Activated T-cell treated with anti-CD3 and anti-CD28 coated beads, Interleukin-2, amount 50 U/mL, for 72 hours (primary cell): ENCODE results near the gene KLHL29. TPM values are rescaled to one million over a fixed set of nuclear protein-coding genes. Genes with fewer than 3 reads are reported as not detected.

ENCODE experiments used
- ATAC-seq, 2 donors: fragments of 150-1000 bp; cut with Tn5 transposase; replicated peaks in 1 of 2; 2 replicates each; pipeline ENCODE4 v1.10.0; 2021; ENCODE audit warnings: moderate library complexity in 2 of 2, mild to moderate bottlenecking in 1 of 2
- DNase-seq, 2 donors: peaks; one replicate each; pipeline ENCODE4 v3.0.0; 2021 to 2022; ENCODE audit warnings: mixed read lengths in 1 of 2
- H3K27ac Mint-ChIP-seq: one replicate; pipeline ENCODE4 v1.8.0; 2022; ENCODE audit warnings: mild to moderate bottlenecking, moderate library complexity, mixed read lengths
- H3K27me3 Mint-ChIP-seq: one replicate; pipeline ENCODE4 v1.8.0; 2022; ENCODE audit warnings: low read depth, mixed read lengths
- H3K36me3 Mint-ChIP-seq, 2 donors: one replicate each; pipeline ENCODE4 v1.8.0; 2022; ENCODE audit warnings: mixed read lengths in 2 of 2, mild to moderate bottlenecking in 1 of 2; ENCODE audit not compliant: insufficient read depth in 2 of 2
- H3K4me1 Mint-ChIP-seq: one replicate; pipeline ENCODE4 v1.8.0; 2022; ENCODE audit warnings: low read depth, mixed read lengths
- H3K4me3 Mint-ChIP-seq, 2 donors: one replicate each; pipeline ENCODE4 v1.8.0; 2022; ENCODE audit warnings: mild to moderate bottlenecking in 2 of 2, mixed read lengths in 2 of 2, moderate library complexity in 2 of 2
- H3K9me3 Mint-ChIP-seq, 2 donors: one replicate each; pipeline ENCODE4 v1.8.0; 2022; ENCODE audit warnings: mixed read lengths in 2 of 2
- total RNA-seq, 2 donors: library from RNA; stranded (reverse); gene quantifications; one replicate each; pipeline ENCODE4 v1.2.3, GENCODE V29; 2022

KLHL29 gene
- total RNA-seq, 2 donors from 2014 or later: 2.5 to 4.0 TPM

- Mint-ChIP-seq H3K36me3 (no peaks in the 10 kb centered on the region), H3K4me1 (no peaks in the 10 kb centered on the region), H3K9me3 (peaks cover 0 to 5% of the 10 kb centered on the region in 2 donors), H3K4me3 (no peak overlapping the region), H3K27ac (no peak overlapping the region), H3K27me3 (no peaks in the 10 kb centered on the region)
- DNase-seq: no peak
- no peak for ATAC-seq
Observed at GRCh38 chr2:23628926-23629771, 244.2 kb downstream of the KLHL29 start.

GRCh38 chr2:23629772-23630480, 244.9 kb downstream of the KLHL29 start:
- DNase-seq (no peak), ATAC-seq (no peak)
- Mint-ChIP-seq H3K4me1 (no peaks in the 10 kb centered on the region), H3K9me3 (no peaks in the 10 kb centered on the region), H3K27ac (no peak overlapping the region), H3K36me3 (no peaks in the 10 kb centered on the region), H3K27me3 (no peaks in the 10 kb centered on the region), H3K4me3 (no peak overlapping the region)

DNA sequence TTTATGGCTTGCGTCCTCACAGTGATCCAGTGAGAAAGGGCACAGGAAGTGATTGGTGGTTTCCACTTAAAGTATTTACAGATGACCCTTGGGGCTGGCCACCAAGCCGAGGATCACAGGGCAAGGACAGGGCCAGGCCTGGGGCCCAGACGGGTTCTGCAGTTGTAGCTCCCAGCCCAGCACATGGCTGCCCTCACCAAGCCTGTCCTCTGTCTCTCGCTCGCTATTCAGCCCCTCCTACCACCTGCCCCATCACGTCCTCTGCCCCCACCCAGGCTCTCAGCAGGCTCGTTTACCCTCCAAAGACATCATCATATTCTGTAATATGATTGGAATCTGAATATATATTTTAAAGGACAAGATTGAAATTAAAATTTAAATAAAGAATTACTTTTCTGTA, 246.0 kb downstream of the KLHL29 start:
- Mint-ChIP-seq H3K4me1 (no peaks in the 10 kb centered on the region), H3K27ac (no peak overlapping the region), H3K9me3 (no peaks in the 10 kb centered on the region), H3K27me3 (no peaks in the 10 kb centered on the region), H3K36me3 (no peaks in the 10 kb centered on the region), H3K4me3 (no peak overlapping the region)
- no peak for DNase-seq
- no peak for ATAC-seq

DNA sequence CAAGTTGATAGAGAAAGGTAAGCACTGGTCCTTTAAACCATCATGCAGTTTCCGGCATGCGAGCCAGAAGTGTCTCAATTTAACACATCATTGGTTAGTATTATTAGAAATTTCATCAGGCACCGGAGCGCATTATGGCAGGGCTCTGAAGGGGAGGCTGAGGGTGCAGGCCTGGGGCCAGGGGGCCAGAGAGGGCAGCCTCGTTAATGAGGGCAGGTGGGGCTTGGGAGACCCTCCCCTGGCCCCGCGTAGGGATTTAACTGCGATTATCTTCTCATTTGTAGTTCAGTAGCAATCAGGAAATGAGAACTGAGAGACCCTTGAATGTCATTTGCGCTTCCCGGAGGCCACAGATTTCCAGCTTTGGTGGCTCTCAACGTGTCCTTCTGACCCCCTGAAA, 246.4 kb downstream of the KLHL29 start:
- no peaks in the 10 kb centered on the region for H3K9me3 Mint-ChIP-seq
- no peak for ATAC-seq

DNA sequence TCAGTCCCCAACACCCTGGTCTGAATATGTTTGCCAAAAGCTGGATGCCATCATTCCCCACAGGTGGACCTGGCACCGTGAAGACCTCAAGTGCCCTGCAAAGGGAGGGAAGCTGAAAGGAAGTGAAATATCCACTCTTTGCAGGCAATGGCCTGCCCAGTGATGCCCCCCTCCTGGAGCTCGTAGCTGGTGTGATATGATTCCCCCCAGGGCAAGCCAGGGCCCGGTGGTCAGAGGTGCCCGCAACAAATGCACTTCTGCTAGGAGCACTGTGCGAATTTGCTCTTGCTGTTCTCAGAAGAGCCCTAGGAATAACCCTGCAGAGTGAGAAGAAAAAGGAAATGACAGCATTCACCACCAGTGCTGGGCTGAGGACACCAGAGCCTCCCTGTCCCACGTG, 247.4 kb downstream of the KLHL29 start:
- H3K27me3 Mint-ChIP-seq: no peaks in the 10 kb centered on the region
- no peaks in the 10 kb centered on the region for H3K9me3 Mint-ChIP-seq
- no peaks in the 10 kb centered on the region for H3K4me1 Mint-ChIP-seq
- no peak overlapping the region for H3K27ac Mint-ChIP-seq
- H3K36me3 Mint-ChIP-seq: no peaks in the 10 kb centered on the region
- no peak for ATAC-seq
- DNase-seq: no peak
- H3K4me3 Mint-ChIP-seq: no peak overlapping the region

More for the DNA sequence above, 246.4 kb downstream of the KLHL29 start:
- H3K27ac Mint-ChIP-seq: no peak overlapping the region
- no peaks in the 10 kb centered on the region for H3K27me3 Mint-ChIP-seq
- no peaks in the 10 kb centered on the region for H3K4me1 Mint-ChIP-seq
- H3K36me3 Mint-ChIP-seq: no peaks in the 10 kb centered on the region
- no peak overlapping the region for H3K4me3 Mint-ChIP-seq
- no peak for DNase-seq

DNA sequence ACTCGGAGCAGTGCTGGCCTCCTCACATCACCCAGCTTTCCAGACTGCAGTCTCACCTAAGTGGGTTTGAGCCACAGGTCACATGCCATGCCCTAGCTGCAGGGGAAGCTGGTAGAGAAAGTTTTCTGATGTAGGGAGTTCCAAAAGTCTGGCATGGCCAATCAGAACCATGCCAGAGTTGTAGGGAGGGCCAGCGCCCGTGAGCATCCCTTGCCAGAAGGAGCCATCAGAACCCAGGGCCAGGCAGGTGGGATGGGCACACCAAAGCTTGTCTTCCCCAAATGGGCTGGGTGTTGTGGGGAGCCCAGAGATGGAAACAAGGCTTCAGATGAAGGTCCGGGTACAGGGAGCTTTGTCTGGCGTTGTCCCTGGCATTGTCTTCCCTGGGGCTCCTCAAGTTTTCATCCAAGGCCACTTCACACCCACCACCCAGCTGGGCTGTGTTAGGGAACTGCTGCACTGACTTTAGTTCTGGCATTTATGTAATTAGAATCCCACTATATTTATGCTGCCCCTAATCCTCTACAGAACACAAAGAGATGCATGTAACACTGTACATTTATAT, 247.9 kb downstream of the KLHL29 start:
- Mint-ChIP-seq H3K27me3 (no peaks in the 10 kb centered on the region), H3K36me3 (no peaks in the 10 kb centered on the region), H3K9me3 (no peaks in the 10 kb centered on the region), H3K4me1 (no peaks in the 10 kb centered on the region), H3K27ac (no peak overlapping the region), H3K4me3 (no peak overlapping the region)
- ATAC-seq (no peak), DNase-seq (no peak)

DNA sequence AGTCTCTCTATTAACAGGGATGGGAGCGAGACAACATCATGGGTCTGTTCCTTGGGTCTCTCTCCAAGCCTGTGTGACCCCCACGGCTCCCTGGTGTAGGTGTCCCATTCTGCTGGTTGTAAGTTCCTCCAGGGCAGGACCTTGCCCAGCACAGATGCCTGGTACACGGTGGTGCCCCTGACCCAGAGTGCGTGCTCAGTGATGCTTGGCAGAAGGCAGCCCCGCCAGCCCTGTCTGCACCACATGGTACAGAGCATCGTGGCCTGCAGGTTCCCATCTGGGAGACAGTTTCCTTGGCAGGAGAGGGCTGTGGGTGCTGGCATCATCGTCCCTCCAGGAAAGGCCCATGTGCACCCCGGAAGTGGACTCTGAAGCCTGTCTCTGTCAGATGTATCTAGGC, 249.0 kb downstream of the KLHL29 start:
- Mint-ChIP-seq H3K36me3 (no peaks in the 10 kb centered on the region), H3K4me1 (peaks cover 2% of the 10 kb centered on the region), H3K27me3 (no peaks in the 10 kb centered on the region), H3K27ac (no peak overlapping the region), H3K9me3 (no peaks in the 10 kb centered on the region), H3K4me3 (no peak overlapping the region)
- no peak for ATAC-seq
- DNase-seq: no peak

DNA sequence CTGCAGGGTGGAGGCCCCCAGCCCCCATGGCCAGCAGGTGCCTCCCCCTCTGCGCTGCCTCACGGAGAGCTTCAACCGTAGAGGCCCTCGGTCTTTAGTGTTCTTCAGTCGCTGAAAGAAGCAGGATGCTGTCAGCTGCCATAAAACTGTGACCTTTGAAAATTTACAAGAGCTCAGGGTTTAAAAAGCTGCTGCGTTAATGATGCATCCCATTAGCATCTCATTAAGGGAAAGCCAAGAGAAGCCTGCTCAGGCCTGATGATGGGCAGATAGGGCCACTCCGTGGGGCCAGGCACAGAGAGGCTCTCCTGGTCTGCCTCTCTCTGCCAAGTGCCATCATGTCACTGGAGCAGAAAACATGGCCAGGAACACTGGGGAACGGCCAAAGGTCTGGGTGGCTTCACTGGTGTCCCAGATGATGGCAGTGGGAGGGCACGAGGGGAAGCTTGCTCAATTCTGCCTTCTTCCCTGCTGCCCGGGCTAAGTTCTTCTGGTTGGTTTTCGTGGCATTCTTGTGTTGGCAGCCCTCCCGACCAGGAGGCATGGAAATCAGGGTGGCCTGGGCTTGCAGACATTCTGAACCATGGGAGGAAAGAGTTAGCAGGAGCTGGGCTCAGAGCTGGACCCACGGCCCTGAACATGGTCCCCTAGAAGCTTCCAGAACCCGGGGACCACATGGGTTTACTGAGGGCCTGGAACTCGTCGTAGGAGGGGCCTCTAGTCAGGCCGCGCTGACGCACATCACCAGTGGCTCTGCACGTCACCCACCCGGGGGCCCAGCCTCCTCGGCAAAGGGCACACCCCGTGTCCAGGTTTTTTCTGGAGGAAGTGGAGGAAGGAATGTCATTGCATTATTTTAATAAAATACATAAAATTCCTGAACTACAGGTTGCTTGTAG, 250.7 kb downstream of the KLHL29 start:
- Mint-ChIP-seq H3K27me3 (no peaks in the 10 kb centered on the region), H3K9me3 (no peaks in the 10 kb centered on the region), H3K36me3 (no peaks in the 10 kb centered on the region), H3K4me1 (peaks cover 19% of the 10 kb centered on the region), H3K4me3 (no peak overlapping the region), H3K27ac (no peak overlapping the region)
- ATAC-seq (no peak), DNase-seq (no peak)

GRCh38 chr2:23636426-23636825, 251.4 kb downstream of the KLHL29 start:
- H3K36me3 Mint-ChIP-seq: no peaks in the 10 kb centered on the region
- H3K27ac Mint-ChIP-seq: no peak overlapping the region
- H3K4me3 Mint-ChIP-seq: no peak overlapping the region
- DNase-seq (no peak), ATAC-seq (no peak)
- H3K9me3 Mint-ChIP-seq: no peaks in the 10 kb centered on the region
- H3K4me1 Mint-ChIP-seq: peaks cover 20% of the 10 kb centered on the region
- H3K27me3 Mint-ChIP-seq: no peaks in the 10 kb centered on the region

DNA sequence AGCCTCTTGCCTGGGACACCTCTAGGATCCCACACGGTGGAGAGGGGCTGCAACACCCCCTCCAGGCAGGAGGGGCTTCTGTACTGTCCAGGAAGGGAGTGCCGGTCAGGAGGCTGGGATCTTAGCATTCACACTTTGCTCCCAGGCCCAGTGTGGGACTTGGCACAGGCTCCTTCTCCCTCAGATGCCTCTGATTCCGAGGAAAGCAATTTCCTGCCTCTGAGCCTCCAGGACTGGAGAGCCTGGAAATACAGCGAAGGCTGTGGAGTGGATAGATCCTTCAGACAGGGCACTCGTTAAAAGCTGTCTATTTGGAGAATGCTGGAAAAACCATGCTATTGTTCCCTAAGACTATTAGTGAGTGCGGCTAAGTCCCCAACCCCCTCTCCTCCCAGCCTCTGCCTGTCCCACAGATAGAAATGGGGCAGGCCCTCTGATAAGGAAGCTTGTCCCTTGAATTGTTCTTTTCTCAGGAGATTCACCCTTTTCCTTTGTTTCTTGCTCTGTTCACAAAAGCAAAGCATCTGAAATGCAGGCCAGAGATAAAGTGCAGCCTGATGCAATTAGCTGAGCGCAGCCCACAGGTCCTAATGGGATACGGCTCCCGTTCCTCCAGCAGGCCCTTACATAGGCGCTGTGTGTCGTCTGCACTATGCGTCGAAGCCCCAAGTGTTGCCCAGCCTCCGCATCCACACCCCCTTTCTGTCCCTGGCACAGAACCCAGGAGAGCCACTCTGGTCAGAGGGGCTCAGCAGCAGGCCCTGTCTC, 252.2 kb downstream of the KLHL29 start:
- H3K4me1 Mint-ChIP-seq: peaks cover 20% of the 10 kb centered on the region

GRCh38 chr2:23639406-23639982, 254.5 kb downstream of the KLHL29 start:
- Mint-ChIP-seq H3K27me3 (no peaks in the 10 kb centered on the region), H3K9me3 (no peaks in the 10 kb centered on the region), H3K36me3 (peaks cover 0 to 2% of the 10 kb centered on the region in 2 donors), H3K4me1 (peaks cover 20% of the 10 kb centered on the region), H3K27ac (no peak overlapping the region), H3K4me3 (no peak overlapping the region)
- ATAC-seq: peak; percentile 77 to 81
- no peak for DNase-seq

More for the DNA sequence above, 252.2 kb downstream of the KLHL29 start:
- no peaks in the 10 kb centered on the region for H3K27me3 Mint-ChIP-seq
- H3K4me3 Mint-ChIP-seq: no peak overlapping the region
- no peaks in the 10 kb centered on the region for H3K9me3 Mint-ChIP-seq
- DNase-seq (no peak), ATAC-seq (no peak)
- H3K27ac Mint-ChIP-seq: no peak overlapping the region
- no peaks in the 10 kb centered on the region for H3K36me3 Mint-ChIP-seq

DNA sequence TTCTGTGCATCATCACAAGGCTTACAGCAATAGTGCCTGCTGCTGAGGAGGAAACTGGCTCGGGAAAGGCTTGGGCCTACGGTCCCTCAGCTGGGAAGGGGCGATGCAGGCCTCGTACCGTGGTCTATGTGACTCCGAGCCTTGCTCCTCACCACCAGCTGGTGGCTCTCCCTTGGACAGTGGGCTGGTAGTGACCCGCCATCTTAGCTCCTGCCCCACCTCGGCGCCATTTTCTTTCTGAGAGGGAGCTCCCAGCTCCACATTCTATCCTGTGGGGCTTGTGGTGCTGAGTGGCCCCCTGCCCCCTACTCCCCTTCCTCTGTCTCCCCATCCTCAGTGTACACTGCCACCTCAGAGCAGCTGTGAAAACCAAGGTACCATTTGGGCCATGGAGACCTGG, 255.7 kb downstream of the KLHL29 start:
- DNase-seq (no peak), ATAC-seq (no peak)
- Mint-ChIP-seq H3K27me3 (no peaks in the 10 kb centered on the region), H3K27ac (no peak overlapping the region), H3K4me1 (peaks cover 20% of the 10 kb centered on the region), H3K4me3 (no peak overlapping the region), H3K36me3 (peaks cover 0 to 2% of the 10 kb centered on the region in 2 donors), H3K9me3 (no peaks in the 10 kb centered on the region)
